ENCODE data around the gene FILIP1L.

The FILIP1L gene

DNA sequence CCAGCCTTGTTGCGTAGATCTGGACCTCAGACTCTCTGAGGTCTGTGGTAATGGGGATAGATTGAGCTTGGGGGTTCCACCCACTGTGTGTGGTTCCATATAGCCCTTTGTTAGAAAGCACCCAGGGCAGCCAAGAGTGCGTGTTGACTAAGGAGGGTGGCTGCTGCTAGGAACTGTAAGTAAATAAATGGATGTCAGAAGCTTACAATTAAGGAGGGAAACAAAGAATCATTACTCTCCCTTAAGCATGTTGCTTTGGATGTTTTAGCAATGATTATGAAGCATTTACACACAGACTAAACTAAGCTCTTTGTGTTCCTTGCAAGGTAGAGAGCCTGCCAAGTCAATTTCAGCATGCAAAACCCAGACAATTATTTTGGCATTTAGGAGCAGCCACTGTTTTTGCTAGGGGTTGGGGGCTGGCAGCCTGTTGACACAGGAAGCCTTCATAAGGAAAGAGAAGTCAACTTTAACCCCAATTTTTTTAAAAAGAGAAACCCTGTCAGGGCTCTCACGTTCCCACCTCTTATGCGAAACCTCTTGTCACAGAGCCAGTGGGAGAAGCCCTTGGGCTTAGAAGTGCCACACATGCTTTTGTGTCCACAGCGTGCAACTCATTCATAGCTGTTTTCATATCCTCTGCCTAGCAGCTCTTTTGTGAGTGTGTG is 168.8 kb downstream of the FILIP1L start:
- no peak for FAIRE-seq

DNA sequence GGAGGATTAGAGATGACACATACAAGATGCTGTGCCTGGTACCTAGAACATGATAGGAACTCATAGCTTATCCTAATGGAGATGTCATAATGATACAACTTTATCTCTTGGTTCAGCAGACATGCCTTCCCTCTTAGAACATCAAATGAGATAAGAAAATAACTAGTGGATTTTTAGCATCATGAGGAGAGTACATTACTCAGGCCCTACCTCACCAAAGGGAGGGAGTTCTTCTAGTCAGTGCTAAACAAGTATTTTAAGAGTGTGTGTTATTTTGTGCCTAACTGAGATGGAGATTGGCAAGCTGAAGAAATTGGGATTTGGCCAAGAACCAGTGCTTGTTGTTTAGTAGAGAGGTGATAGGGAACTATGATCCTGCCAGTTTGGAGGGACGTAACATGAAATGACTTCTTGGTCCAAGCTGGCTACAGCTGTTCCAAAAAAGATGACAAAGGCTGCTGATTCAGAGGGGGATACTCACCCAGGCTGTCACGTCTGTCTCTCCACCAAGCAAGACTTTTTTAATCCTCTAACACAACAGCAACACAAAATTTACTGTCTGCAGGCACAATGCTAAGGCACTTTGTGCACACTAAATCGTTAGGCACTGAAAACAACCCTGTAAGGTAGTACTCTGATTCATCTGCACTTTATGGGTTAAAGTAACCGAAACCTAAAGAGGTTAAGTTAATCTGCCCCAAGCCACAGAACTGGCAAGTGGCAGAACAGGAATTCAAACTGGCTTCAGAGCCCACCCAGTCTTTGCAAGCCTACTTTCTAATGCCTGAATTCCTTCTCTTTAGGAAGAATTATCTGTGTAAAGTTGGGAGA is 170.2 kb downstream of the FILIP1L start:
- FAIRE-seq = no peak

DNA sequence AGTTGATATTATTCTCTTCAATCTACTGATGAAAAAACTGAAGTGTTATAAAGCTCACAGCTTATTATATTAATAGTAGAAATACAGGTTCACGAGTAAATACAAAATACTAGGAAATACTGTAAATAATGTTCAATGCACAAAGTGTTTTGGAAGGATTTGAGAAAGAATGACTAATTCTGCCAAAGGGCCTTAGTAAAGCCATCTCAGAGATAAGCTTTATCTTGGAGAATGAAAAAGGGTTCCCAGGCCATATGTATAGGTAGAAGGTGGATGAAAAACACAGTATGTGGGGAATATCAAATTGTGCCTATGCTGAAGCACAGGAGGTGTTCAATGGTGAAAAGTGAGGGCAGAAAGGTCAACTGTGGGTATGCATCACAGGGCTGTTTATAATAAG is 173.1 kb downstream of the FILIP1L start:
- no peak for FAIRE-seq

DNA sequence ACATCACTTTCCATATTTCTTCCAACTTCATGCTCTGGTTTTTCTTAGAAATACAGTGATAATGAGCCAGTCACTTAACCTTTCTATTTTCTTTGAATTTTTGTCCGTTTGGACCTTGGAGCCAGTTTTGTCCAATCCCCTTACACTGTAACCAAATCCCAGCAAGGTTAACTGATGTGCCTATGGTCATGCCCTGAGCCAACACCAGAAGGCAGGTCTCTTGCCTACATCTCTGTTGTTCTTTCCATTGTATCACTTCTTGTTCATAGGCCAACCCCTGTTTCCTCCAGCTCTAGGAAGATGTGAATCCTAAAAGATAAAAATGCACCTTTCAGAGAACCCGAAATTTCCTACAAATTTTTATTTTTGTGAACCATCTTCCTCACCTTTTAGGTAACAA is 174.0 kb downstream of the FILIP1L start:
- FAIRE-seq = no peak

DNA sequence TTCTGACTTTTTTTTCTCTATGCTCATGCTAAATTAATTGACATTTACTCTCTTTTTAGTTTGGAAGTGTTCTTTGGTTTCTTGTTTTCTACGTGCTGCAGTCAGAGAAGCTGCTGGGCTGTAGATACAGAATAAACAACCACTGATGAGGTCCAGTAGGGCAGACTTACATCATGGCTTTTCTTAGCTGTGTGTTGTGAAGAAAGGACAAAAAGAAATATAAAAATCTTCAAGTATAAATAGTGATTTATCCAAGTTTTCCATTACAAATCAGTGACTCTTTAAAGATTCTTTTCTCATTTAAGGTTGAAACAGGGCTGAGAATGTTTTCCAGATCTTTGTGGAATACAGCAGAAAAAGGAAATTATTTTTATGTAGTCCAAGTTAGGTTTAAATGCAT is 174.4 kb downstream of the FILIP1L start:
- no peak for FAIRE-seq

DNA sequence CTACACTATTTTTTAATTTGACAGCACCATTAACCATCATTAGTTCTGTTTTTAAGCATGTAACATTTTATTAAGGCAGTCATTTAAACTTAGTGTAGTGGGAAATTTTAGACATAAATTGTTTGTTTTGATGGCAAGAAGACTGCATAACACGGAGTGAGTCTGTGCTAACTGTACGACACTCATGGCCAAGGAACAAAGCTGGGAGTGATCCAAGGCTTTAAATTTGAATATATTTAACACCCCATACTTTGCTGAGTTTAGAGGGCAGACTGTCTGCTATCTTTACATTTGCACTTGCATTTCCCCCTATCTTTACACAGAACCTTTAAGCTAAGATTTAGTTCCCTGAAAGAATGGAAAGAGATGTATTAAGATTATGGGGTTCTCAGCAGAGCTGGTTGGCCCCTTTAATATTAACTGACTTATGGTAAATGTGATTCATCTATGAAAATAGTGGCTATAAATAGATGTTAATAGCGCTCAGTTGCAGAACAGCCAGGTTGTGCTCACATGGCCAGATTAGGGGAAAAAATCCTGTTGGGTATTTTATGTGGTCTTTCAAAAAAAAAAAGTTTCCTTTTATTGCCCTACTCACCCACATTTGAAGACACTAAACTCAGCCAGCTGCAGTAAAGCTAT is 175.9 kb downstream of the FILIP1L start:
- peak; percentile 75 for FAIRE-seq

DNA sequence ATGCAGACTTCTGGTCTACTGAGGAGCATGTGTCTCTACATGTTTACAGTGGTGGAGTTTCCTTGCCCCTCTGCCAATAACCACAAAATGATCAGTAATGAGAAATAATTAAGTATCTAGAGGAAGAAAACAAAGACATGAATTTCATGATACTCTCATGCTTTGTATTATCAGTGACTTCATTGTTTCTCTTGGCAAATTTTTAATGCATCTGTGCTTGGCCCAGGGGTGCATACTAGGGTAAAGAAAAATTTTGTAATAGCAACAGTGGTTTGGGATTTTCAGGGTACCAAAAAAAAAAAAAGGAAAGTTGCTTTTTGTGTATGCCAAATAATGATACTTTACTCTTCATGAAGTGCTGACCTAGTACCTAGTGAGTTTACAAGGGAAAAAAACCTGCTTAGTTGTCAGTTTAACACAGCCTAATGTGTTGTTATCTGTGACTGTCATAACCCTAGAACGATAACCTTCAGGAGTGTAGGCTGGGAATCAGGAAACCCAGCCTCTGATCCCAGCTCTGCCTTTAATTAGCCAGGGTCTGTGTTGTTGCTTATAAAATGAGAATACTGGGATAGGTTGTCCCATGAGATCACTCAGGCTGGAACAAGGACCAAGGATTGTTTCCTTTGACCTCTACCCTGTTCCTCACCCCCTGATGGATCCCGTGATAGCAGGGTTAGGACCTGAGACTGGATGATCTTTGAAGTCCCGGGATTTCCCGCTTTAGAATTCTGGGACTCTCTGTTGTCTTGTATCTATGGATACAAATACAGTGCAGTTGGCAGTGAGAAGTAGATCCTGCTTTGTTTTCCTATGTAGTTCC is 179.1 kb downstream of the FILIP1L start:
- no peak for FAIRE-seq

DNA sequence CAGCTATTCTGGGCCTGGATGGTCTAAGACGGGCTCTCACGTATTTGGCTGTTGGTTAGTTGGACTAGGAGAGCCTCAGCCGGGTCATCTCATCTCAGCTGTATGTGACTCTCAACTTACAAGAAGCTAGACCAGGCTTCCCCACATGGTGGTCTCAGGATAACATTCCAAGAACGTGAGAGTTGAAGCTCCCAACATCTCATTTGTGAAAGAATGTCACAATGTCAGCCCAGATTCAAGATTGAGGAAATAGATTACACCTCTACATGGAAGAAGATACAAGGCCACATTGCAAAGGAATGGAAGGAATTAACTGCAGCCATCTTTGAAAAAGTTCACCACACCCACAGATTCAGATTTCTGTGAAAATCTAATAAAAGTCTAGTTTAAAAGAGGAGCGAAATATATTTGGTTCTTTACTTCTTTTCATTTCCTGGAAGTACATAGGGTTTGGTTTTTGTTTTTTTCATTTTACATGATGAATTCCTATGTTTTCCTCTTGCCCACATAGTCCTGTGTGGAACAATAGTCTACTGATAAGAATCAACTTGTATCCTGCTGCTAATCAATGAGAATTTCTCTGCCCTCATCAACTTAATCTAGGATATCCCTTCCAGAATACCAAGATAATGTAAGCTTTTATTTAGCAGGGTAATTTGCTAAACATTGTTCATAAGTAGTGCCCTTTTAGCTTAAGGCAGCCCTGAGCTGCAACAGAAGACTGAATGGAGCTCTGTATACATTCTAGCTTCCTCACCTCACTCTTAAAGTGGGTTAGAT is 180.1 kb downstream of the FILIP1L start:
- no peak for FAIRE-seq

DNA sequence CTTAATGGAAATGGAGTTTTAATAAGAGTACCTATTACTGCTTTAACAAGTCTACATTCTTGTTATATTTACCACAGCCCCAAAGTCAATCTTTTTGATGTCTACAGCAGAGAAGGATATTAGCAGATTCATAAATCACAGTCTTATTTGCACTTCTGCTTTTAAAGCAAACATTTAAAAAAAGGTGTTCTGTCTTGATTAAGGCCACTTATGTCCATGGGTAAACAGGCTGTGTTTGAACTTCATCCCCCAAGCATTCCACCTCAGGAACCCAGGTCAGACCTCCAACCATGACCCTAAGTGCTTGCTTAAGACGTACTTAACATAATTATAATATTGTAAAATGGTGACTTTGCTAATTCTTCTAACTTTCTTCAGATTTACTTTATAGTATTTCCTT is 183.2 kb downstream of the FILIP1L start:
- peak; percentile 5 for FAIRE-seq

DNA sequence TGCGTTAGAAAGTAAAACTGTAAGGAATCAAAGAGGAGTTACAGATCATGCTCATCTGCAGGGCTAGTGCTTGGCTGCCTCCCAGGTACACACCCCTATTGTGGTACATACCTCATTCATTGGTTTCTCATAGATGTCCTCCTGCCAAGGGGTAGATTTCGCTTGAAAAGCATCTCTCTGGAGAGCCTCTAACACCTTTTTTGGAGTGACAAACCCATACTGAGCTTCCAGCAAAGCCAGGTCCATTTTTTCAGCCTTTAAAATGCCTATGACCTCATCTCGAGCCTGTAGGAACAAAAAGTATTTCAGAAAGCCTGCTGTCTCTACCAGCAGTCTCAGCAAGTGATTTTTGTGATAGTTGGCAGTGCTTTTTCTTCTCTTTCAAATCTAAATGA is 184.6 kb downstream of the FILIP1L start:
- no peak for FAIRE-seq

DNA sequence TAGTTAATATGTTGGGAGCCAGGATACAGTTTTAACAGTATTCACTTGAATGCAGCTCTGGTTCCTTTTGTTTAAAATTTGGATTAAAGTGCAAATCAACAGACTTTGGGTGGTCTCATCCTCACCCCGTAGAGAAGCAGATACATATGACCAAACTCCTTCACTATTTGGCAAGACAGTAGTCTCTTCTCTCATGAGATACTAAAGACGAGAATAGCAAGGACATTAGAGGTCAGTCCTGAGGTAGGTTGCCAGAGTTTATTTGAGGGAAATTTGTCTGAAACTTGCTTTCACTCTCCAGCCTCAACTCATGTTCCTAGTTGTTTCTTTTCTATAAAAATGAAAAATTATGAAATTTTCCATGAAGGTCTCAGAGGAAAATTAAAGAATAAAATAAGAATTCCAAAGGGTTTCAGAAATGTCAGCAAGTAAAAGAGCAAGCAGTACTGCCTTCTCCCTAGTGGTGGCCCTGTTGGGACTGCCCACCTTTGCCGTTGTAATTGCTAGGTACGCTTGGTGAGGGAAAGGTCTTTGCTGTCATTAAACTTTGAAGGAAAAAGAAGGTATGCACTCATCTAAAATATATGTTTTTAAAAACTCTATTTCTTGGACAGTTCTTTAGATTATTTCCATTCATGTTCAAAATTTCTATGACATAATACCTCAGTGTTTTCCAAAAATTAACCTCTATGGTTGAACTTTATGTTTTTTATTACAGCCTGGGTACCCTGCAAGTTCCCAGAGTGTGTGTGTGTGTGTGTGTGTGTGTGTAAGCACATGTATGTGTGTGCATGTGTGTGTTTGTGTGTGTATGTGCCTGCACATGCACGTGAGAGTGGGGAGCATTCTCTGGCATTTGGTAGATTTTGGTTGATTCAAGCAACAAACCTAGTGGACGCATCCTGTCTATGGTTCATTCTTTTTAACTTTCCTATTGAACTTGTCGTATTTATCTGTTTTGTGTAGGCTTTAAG is 185.2 kb downstream of the FILIP1L start:
- no peak for FAIRE-seq

DNA sequence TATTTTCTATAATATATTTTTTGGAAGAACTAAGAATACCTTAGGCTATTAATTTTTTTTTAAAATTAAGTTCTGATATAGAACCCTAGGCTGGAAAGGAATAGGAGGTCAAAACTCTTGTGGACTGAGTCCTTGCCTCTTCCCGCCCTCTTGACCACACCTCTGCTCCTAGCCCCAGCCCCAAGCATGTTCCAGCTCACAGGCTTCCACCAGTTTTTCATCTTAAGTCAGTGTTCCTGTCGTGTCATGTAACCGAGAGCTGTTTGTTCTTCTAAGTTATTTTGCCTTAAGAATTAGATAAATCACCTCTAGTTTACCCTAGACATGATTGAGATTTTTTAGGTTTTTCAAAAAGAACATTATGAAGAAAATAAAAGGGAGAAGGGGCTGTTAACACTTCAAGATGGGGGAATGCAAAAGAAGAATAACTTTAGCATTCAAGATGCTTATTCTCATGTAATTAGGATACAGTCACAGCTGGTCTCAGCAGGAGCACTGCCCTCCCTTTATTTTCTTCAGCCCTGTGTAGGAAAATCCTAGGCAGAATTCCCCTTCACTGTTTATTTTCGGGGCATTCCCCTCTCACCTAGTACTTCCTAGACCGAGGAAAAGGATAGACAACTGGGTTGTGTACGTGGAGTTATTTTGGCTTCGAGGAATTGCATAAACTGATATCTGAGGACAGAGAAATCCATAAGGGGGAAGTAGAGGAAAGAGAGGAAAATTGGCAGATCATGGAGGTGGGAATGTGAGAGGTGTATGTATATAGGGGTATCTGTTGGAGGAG is 186.4 kb downstream of the FILIP1L start:
- no peak for FAIRE-seq

DNA sequence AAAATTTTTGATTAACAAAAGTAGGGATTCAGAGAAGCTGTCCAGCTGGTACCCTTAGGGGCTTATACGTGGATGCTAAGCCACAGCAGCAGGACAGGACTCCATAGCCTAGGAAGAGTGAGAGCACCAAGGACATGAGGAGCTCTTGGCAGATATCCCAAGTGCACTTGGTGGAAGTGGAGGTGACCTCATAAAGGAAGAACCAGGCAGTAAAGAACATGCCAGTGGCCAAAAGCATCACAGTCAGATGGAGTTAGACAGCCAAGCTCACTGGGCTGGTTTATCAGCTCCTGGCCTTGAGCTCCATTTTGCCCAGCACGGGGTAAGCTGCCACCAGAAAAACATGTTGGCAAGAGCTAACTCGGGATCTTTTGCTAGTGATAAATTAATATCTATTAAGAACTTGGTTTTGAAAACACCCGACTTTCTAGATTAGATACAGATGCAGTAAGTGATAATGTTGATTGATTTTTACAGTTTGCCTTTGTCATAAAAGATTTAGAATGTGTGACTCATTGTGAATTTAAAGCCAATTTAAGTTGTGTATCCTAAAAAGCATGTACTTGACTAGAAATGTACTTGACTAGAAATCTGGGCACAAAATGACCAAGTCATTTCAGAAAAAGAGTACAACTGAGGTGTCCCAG is 188.6 kb downstream of the FILIP1L start:
- no peak for FAIRE-seq

DNA sequence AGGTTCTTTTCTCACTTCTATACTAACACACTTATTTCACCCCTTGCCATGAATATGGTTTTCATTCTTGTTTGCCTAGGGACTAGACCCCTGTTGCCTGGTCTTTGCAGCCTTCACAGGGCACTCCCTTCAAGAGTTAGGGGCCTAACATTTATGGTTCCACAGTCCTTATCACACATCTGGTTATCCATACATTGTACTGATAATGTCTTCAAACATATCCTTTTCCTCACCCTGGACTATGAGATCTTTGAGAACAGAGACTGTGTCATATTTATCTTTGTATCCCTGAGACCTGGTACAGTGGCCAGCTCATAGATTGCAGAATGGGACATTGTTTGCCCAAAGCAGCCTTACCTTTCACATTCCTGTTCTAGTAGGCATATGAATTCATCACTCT is 190.4 kb downstream of the FILIP1L start:
- no peak for FAIRE-seq

DNA sequence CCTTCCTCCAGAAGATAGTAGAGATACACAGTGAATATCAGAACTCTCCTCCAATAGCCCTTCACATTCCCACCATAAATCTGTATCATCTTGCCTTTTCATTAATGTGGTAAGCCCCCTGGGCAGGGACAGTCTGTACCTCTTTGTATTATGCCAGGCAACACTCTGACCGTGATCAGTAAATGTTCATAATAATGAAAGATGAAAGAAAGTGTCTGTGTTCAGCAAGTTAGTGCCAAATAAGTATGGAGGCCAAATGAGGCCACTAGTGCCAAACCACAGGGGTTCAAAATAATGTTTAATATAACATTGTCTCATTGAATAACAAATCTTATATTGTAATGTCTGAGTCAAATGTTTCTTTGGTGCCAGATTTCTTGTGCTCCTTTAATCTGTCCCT is 192.3 kb downstream of the FILIP1L start:
- FAIRE-seq = no peak

DNA sequence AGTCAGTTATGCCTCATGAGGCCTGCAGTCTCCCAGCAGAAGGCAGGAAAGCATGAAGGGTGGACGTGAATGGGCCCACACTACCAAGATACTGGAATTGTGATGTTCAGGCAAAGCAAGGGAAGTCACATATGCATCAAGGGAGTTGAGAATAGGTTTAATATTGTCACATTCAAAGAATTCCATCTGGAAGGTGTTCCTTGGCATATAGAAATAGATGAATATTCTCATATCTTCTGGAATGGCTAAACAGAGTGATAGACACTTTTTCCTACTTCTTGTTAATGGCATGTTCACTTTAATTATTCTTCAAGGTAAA is 193.0 kb downstream of the FILIP1L start:
- no peak for FAIRE-seq

DNA sequence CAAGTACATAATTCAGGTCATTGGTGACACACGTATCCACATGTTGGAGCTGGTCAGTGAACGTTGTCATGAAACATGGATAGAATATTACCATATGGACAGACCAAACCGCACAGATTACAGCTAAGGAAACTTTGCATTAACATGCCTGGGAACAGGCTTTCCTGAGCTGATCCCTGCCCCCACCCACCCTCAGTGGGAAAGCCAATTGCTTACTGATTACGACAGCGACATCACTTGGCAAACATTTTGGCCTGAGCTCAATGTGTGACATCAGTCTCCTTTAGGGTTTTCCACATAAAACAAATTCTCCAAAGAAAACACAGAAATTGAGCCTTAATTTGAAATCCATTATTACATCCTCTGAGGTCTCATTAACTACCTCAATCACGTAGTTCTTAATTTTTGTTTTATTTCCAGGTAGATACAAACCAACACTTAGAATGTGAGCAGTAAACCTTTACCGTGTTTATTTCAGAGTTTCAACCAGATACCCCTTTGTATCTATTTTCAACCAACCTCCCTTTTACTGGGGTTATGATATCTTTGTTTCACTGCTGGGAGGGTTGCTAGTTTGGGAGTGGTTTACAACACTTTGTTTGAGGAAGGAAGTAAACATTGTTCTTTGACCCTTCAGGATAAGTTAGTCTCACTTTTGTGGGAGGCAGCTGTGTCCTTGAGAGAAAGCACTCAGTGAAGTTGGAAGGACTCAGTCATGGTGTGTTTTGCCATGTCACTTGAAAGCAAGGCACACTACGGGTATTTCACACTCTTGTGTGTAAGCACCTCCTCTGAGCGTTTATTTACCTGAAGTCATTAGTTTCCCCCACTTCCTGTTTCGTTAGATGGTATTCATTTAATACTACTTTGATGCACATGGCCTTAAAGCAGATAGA is 193.6 kb downstream of the FILIP1L start:
- no peak for FAIRE-seq

DNA sequence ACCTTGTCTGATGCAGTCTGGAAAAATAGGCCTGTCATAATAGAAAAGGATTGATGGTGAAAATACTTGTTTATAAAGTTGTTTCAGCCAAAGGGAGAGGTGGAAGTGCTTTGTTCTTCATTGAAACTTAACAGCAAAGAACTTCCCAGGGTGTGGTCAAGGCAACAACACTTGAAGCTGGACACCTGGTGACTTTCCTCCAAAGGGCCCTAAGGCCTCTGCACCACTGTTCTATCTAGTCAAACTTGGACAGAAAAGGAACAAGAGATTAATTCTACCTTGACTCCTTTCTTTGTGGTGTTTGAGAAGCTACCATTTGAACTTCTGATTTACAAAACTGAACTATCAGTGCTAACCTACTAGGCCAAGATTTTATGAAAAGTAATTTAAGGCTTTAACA is 194.6 kb downstream of the FILIP1L start:
- FAIRE-seq = no peak

DNA sequence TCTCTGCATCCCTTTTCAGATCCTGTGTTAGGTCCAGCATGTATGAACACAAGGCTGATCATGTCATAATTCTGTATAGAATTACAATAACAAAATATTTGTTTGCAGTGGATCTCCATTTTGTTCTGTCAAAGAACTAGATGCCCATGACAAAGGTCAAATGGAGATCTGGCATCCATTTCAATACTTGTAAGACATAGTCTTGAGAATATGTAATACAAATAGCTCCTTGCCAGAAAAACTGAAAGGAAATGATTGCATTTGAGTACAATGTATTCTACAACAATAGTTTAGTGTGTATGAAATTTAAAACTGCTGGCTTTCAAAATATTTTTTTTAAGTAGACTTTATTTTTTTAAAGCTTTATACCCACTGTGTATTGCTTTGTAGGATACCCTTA is 195.6 kb downstream of the FILIP1L start:
- FAIRE-seq = no peak

Data from islet of Langerhans (tissue), 1 donor.